Measurements from ENCODE around the gene MROH9.

Gene MROH9

GRCh38 chr1:171038284-171038683 is 103.0 kb downstream of the MROH9 start:
- TF ChIP-seq MYC (IDR thresholded peaks at IDR 0.05; ENCODE audit: low read depth, low read length) (no peak), CTCF (IDR thresholded peaks at IDR 0.05; ENCODE audit: low read depth, low read length) (no peak), POLR2A (IDR thresholded peaks at IDR 0.05; ENCODE audit: extremely low read depth, insufficient read length) (no peak), MAX (IDR thresholded peaks at IDR 0.05; ENCODE audit: low read depth, low read length) (no peak)

GRCh38 chr1:171048014-171048413 is 112.7 kb downstream of the MROH9 start:
- DNase-seq (ENCODE audit: low read depth): no peak
- H3K4me3 ChIP-seq (ENCODE audit: low read depth, low read length): no peak overlapping the region
- TF ChIP-seq POLR2A (IDR thresholded peaks at IDR 0.05; ENCODE audit: extremely low read depth, insufficient read length) (no peak), MYC (IDR thresholded peaks at IDR 0.05; ENCODE audit: low read depth, low read length) (no peak)

More at GRCh38 chr1:171038284-171038683, 103.0 kb downstream of the MROH9 start:
- no peak overlapping the region for H3K4me3 ChIP-seq (ENCODE audit: low read depth, low read length)
- no peak for DNase-seq (ENCODE audit: low read depth)

GRCh38 chr1:171052977-171053376 is 117.6 kb downstream of the MROH9 start:
- no peak for DNase-seq (ENCODE audit: low read depth)
- TF ChIP-seq POLR2A (IDR thresholded peaks at IDR 0.05; ENCODE audit: extremely low read depth, insufficient read length) (no peak), CTCF (IDR thresholded peaks at IDR 0.05; ENCODE audit: low read depth, low read length) (no peak), MAX (IDR thresholded peaks at IDR 0.05; ENCODE audit: low read depth, low read length) (no peak), MYC (IDR thresholded peaks at IDR 0.05; ENCODE audit: low read depth, low read length) (no peak)
- no peak overlapping the region for H3K4me3 ChIP-seq (ENCODE audit: low read depth, low read length)

GRCh38 chr1:171055966-171056643 is 120.8 kb downstream of the MROH9 start:
- TF ChIP-seq CTCF (IDR thresholded peaks at IDR 0.05; ENCODE audit: low read depth, low read length) (no peak), POLR2A (IDR thresholded peaks at IDR 0.05; ENCODE audit: extremely low read depth, insufficient read length) (no peak), MYC (IDR thresholded peaks at IDR 0.05; ENCODE audit: low read depth, low read length) (no peak), MAX (IDR thresholded peaks at IDR 0.05; ENCODE audit: low read depth, low read length) (no peak)
- H3K4me3 ChIP-seq (ENCODE audit: low read depth, low read length): no peak overlapping the region
- no peak for DNase-seq (ENCODE audit: low read depth)

GRCh38 chr1:171061425-171062143 is 126.2 kb downstream of the MROH9 start:
- H3K4me3 ChIP-seq (ENCODE audit: low read depth, low read length): no peak overlapping the region
- DNase-seq (ENCODE audit: low read depth): no peak
- TF ChIP-seq MAX (IDR thresholded peaks at IDR 0.05; ENCODE audit: low read depth, low read length) (no peak), CTCF (IDR thresholded peaks at IDR 0.05; ENCODE audit: low read depth, low read length) (no peak), MYC (IDR thresholded peaks at IDR 0.05; ENCODE audit: low read depth, low read length) (no peak), POLR2A (IDR thresholded peaks at IDR 0.05; ENCODE audit: extremely low read depth, insufficient read length) (no peak)

GRCh38 chr1:171062902-171063301 is 127.6 kb downstream of the MROH9 start:
- no peak for DNase-seq (ENCODE audit: low read depth)
- TF ChIP-seq MYC (IDR thresholded peaks at IDR 0.05; ENCODE audit: low read depth, low read length): no peak
- H3K4me3 ChIP-seq (ENCODE audit: low read depth, low read length): no peak overlapping the region
